K562 (cell line): ENCODE data around the gene ARHGAP22. TPM values are rescaled to one million over a fixed set of nuclear protein-coding genes. Genes with fewer than 3 reads are reported as not detected.
A peak's percentile ranks its signal among the peaks of the same experiment; 100 is the strongest.

ENCODE experiments used
- ATAC-seq: fragments of 200-7000 bp; cut with Tn5 transposase; 3 replicates; pipeline ENCODE4 v1.9.1; 2020; ENCODE audit warnings: moderate library complexity
- BruUV-seq: library from RNA; stranded (reverse); fragments of 400-500 nt; replicated peaks from 2 replicates; lab custom pipeline; 2021; lab: Mats Ljungman, UMichigan
- CTCF ChIA-PET: fragments of 300-600 bp; formaldehyde crosslinking; extraction: SDS; loops from one replicate; lab custom pipeline; 2021; ENCODE audit warnings: low intra/inter-chr PET ratio; lab: Yijun Ruan, JAX
- POLR2A ChIA-PET: fragments of 300-600, 350-650 bp; sonication (Branson Sonifier 250); formaldehyde crosslinking; extraction: SDS; loops from one replicate; lab custom pipeline; 2021; ENCODE audit warnings: antibody characterized with exemption, inconsistent platforms; lab: Yijun Ruan, JAX
- DNase-seq, 4 experiments: peaks; one replicate each; pipeline versions ENCODE4 v3.0.0 to v3.0.0-alpha.2; 2011 to 2018; ENCODE audit warnings: low spot score in 3 of 4, mixed read lengths in 3 of 4; ENCODE audit errors: extremely low read depth in 1 of 4
- FAIRE-seq: peaks from 2 replicates; lab custom pipeline; 2011; peaks lifted over from hg19 to GRCh38; lab: Jason Lieb, UNC
- H2AFZ ChIP-seq: 2 replicates; pipeline ENCODE4 v1.6.0; 2011; ENCODE audit warnings: low read depth, low read length, control low read depth, inconsistent platforms
- H3K27ac ChIP-seq: fragments of 200-600 bp; 3 replicates; pipeline ENCODE4 v1.8.0; 2011; ENCODE audit warnings: low read depth, mild to moderate bottlenecking, control low read depth, inconsistent platforms, low read length, moderate library complexity, mixed read lengths; ENCODE audit errors: extremely low read depth
- H3K27me3 ChIP-seq, 2 experiments: fragments of 300-600 bp in 1 of 2; 2 replicates in 1 of 2; 3 replicates in 1 of 2; pipeline versions ENCODE4 v1.6.0 to v1.8.0; 2011; ENCODE audit warnings: inconsistent platforms in 2 of 2, low read length in 2 of 2, mild to moderate bottlenecking in 1 of 2, mixed read lengths in 1 of 2, moderate library complexity in 1 of 2; ENCODE audit not compliant: control insufficient read depth in 2 of 2, insufficient read depth in 2 of 2
- H3K36me3 ChIP-seq: fragments of 300-600 bp; 3 replicates; pipeline ENCODE4 v1.8.0; 2011; ENCODE audit warnings: mild to moderate bottlenecking, low read length, inconsistent platforms; ENCODE audit not compliant: control insufficient read depth, insufficient read depth
- H3K4me1 ChIP-seq, 2 experiments: fragments of 200-600 bp in 1 of 2; replicated peaks in 1 of 2; 2 replicates in 1 of 2; 3 replicates in 1 of 2; pipeline versions ENCODE4 v1.5.1 to v1.8.0; 2011; ENCODE audit warnings: inconsistent platforms in 2 of 2, low read length in 2 of 2, mild to moderate bottlenecking in 1 of 2, mixed read lengths in 1 of 2, moderate library complexity in 1 of 2; ENCODE audit not compliant: control insufficient read depth in 2 of 2, insufficient read depth in 2 of 2
- H3K4me2 ChIP-seq: 2 replicates; pipeline ENCODE4 v1.6.1; 2011; ENCODE audit warnings: low read length, control low read depth, inconsistent platforms, mixed read lengths; ENCODE audit not compliant: insufficient read depth
- H3K4me3 ChIP-seq: fragments of 200-600 bp; sonication (generic), shearing (Covaris generic); 2 replicates; pipeline ENCODE4 v1.5.1; 2016; ENCODE audit warnings: control low read depth, inconsistent platforms
- H3K79me2 ChIP-seq: fragments of 200-600 bp; 3 replicates; pipeline ENCODE4 v1.8.0; 2011; ENCODE audit warnings: low read length, inconsistent platforms; ENCODE audit not compliant: control insufficient read depth, insufficient read depth
- H3K9ac ChIP-seq, 2 experiments: 2 replicates each; pipeline versions ENCODE4 v1.6.0 to v1.6.1; 2011; ENCODE audit warnings: low read depth in 2 of 2, low read length in 2 of 2, control low read depth in 1 of 2, inconsistent platforms in 1 of 2, mild to moderate bottlenecking in 1 of 2, mixed read lengths in 1 of 2; ENCODE audit not compliant: insufficient read depth in 1 of 2
- H3K9me1 ChIP-seq: one replicate; pipeline ENCODE4 v1.6.0; 2011; ENCODE audit warnings: inconsistent platforms, mild to moderate bottlenecking, low read length, moderate library complexity; ENCODE audit not compliant: control insufficient read depth, insufficient read depth
- H3K9me3 ChIP-seq: replicated peaks from 2 replicates; pipeline ENCODE4 v1.5.1; 2011; ENCODE audit warnings: low read depth, low read length, inconsistent platforms; ENCODE audit not compliant: control insufficient read depth, insufficient read depth
- H4K20me1 ChIP-seq: replicated peaks from 2 replicates; pipeline ENCODE4 v1.6.1; 2011; ENCODE audit warnings: low read length, inconsistent platforms, mixed read lengths; ENCODE audit not compliant: control insufficient read depth, insufficient read depth
- ARID1B ChIP-seq: fragments of 450-650 bp; IDR thresholded peaks from 2 replicates; pipeline ENCODE4 v1.6.1; 2016; ENCODE audit warnings: antibody characterized with exemption, mild to moderate bottlenecking, inconsistent platforms
- HEY1 ChIP-seq: fragments of 250-450 bp; sonication (Bioruptor Pico); IDR thresholded peaks from 2 replicates; pipeline ENCODE4 v1.5.0; 2020; ENCODE audit warnings: mild to moderate bottlenecking, moderate library complexity, borderline replicate concordance
- HNRNPLL ChIP-seq: fragments of 200-400 bp; formaldehyde crosslinking; IDR thresholded peaks from 2 replicates; pipeline ENCODE4 v1.6.1; 2017; ENCODE audit warnings: low read length, low read depth, mild to moderate bottlenecking; ENCODE audit not compliant: poor library complexity, severe bottlenecking
- MCM3 ChIP-seq: fragments of 450-650 bp; IDR thresholded peaks from 2 replicates; pipeline ENCODE4 v1.6.1; 2016
- TARDBP ChIP-seq: fragments of 450-650 bp; IDR thresholded peaks from 2 replicates; pipeline ENCODE4 v1.6.1; 2016
- ZNF282 ChIP-seq: sonication (generic); formaldehyde crosslinking; IDR thresholded peaks from 2 replicates; pipeline ENCODE4 v1.8.1; 2023; ENCODE audit warnings: missing genetic modification reagents
- ZNF311 ChIP-seq: fragments of 250-450 bp; sonication (Bioruptor Pico); IDR thresholded peaks from 2 replicates; pipeline ENCODE4 v1.4.0; 2020; ENCODE audit warnings: mild to moderate bottlenecking, moderate library complexity
- WGBS: fragments of 100-300 bp; shearing (Covaris generic); methylation state at CpG from one replicate; pipeline ENCODE4 v1.1.6; 2016; ENCODE audit warnings: low coverage, mixed read lengths; ENCODE audit not compliant: insufficient coverage; ENCODE audit errors: missing lambda C conversion rate; 5-methylcytosine and 5-hydroxymethylcytosine counted together
- in situ Hi-C: fragments of 300-500 bp; cut with MboI; formaldehyde crosslinking; loops from 4 replicates; pipeline ENCODE4 v1.15.0; 2018; ENCODE audit warnings: inconsistent platforms, mixed read lengths
- intact Hi-C: fragments of 100-400 bp; cut with micrococcal nuclease; formaldehyde crosslinking; loops from 2 replicates; pipeline ENCODE4 v1.14.2; 2022
- polyA plus RNA-seq, 8 experiments: library from polyadenylated mRNA; depleted of rRNA in 4 of 8; stranded (reverse) in 5 of 8; unstranded in 3 of 8; fragments of >200 nt; fragmentation: Nextera tagmentation in 2 of 8; fragmentation: Illumina TruSeq in 1 of 8; extraction: Ambion mirVana in 2 of 8; extraction: Trizol in 1 of 8; gene quantifications; 2 replicates each; pipeline versions ENCODE4 v1.2.1 to v1.2.3, GENCODE V29; 2011 to 2014; ENCODE audit warnings: inconsistent platforms in 1 of 8, missing spikeins in 1 of 8
- total RNA-seq, 7 experiments: library from RNA; depleted of rRNA in 6 of 7; stranded (reverse); fragments of >200 nt in 6 of 7; fragmentation: Illumina TruSeq in 2 of 7; extraction: Trizol in 2 of 7; gene quantifications; 2 replicates each; pipeline versions ENCODE4 v1.2.1 to v1.2.3, GENCODE V29; 2011 to 2021; ENCODE audit warnings: low replicate concordance in 1 of 7
- TF ChIP-seq, protein P1 (sequence below), 2 experiments: IDR thresholded peaks; 2 replicates each; pipeline ENCODE4 v1.6.1; 2011; ENCODE audit warnings: borderline replicate concordance in 1 of 2, control low read depth in 1 of 2, low read depth in 1 of 2, low read length in 1 of 2, mild to moderate bottlenecking in 1 of 2, mixed read lengths in 1 of 2, moderate library complexity in 1 of 2; ENCODE audit not compliant: insufficient read depth in 1 of 2, insufficient read length in 1 of 2, poor library complexity in 1 of 2, severe bottlenecking in 1 of 2; ENCODE audit errors: extremely low read depth in 1 of 2
- TF ChIP-seq, protein P2 (sequence below): fragments of 450-650 bp; IDR thresholded peaks from 2 replicates; pipeline ENCODE4 v1.6.1; 2016
- TF ChIP-seq, protein P3 (sequence below): fragments of 250-450 bp; sonication (Bioruptor Pico); IDR thresholded peaks from 2 replicates; pipeline ENCODE4 v1.9.0; 2021; ENCODE audit warnings: mild to moderate bottlenecking, inconsistent platforms
- TF ChIP-seq, protein P4 (sequence below): sonication (generic); formaldehyde crosslinking; IDR thresholded peaks from 2 replicates; pipeline ENCODE4 v1.8.0; 2022; ENCODE audit warnings: missing genetic modification reagents, mild to moderate bottlenecking, borderline replicate concordance

Gene ARHGAP22
- total and polyA plus RNA-seq, 9 of the 15 experiments (the other 6 are each of a cell fraction or from before 2014, with no cell fraction given), result 1.3 to 28.1 (median 12.7) TPM

DNA sequence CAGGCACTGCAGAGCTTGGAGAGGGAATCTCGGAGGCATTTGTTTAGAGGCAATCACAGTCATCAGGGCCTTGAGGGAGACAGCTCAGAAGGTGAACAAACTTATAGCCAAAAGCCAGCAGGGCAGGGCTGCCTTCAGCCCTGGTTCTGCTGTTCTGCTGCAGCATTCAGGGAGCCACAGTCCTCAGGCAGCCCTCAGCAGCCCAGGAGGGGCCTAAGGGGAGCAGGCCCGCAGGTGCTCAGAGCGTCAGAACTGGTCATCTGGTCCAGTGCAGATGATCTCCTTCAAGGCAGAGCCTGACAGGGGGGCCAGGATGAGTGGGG, 84.7 kb downstream of the ARHGAP22 start (continued):
- TF ChIP-seq, protein P1, sequence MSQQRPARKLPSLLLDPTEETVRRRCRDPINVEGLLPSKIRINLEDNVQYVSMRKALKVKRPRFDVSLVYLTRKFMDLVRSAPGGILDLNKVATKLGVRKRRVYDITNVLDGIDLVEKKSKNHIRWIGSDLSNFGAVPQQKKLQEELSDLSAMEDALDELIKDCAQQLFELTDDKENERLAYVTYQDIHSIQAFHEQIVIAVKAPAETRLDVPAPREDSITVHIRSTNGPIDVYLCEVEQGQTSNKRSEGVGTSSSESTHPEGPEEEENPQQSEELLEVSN (IDR thresholded peaks at IDR 0.05; ENCODE audit: borderline replicate concordance in 1 of 2, extremely low read depth in 1 of 2, insufficient read depth in 1 of 2, insufficient read length in 1 of 2, low read depth in 1 of 2, low read length in 1 of 2, poor library complexity in 1 of 2, severe bottlenecking in 1 of 2), result no peak
- TF ChIP-seq, protein P2, sequence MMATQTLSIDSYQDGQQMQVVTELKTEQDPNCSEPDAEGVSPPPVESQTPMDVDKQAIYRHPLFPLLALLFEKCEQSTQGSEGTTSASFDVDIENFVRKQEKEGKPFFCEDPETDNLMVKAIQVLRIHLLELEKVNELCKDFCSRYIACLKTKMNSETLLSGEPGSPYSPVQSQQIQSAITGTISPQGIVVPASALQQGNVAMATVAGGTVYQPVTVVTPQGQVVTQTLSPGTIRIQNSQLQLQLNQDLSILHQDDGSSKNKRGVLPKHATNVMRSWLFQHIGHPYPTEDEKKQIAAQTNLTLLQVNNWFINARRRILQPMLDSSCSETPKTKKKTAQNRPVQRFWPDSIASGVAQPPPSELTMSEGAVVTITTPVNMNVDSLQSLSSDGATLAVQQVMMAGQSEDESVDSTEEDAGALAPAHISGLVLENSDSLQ, result no peak
- TF ChIP-seq TARDBP (no peak), HEY1 (CRISPR knock-in tag) (no peak), HNRNPLL (no peak), ZNF311 (CRISPR knock-in tag) (no peak), MCM3 (no peak)

DNA sequence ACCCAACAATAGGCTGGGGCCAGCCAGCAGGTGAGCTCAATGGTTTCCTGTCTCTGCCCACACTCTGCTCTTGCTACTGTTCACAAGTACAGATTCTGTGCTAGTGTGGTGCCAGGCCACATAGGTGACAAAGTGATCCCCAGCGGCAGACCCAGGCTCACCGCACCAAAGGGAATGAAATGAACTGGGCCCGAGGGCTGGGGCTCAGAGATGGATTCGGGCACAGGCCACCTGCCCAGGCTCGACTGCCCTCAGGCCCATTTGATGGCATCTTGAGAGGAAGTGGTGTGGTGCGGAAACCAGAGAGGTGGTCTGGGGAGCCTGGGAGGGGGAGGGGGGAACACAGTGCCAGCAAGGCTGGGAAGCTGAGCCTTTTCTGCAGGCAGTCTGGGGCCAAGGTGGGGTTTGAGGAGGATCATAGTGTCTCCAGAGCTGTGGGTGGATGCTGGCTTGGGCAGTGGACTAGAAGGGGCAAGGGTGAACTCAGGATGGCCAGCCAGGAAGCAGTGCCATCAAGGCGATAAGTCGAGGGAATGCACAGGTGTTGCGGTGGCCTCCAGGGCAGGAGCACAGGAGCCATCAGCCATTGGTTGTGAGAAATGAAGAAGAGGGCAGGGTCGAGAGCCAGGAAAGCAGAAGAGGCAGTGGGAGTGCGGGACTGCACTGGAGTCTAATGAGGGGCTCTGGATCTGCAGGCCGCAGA, 85.2 kb downstream of the ARHGAP22 start:
- H3K27ac ChIP-seq, result no peak overlapping the region
- no peaks in the 10 kb centered on the region for H3K9me1 ChIP-seq
- 84% methylated on average over 11 of the region's 12 CpGs for WGBS
- no peak for FAIRE-seq
- CTCF ChIA-PET, result no interaction called here
- BruUV-seq, result no TSS peak
- intact Hi-C loops, result no loop called here
- H3K4me1 ChIP-seq, result peaks cover 11 to 53% of the 10 kb centered on the region in 2 experiments; a peak in 3 of 5 replicates
- H4K20me1 ChIP-seq, result no peaks in the 10 kb centered on the region
- no peak overlapping the region for H2AFZ ChIP-seq
- no peak for TF ChIP-seq ARID1B
- TF ChIP-seq, protein P3, sequence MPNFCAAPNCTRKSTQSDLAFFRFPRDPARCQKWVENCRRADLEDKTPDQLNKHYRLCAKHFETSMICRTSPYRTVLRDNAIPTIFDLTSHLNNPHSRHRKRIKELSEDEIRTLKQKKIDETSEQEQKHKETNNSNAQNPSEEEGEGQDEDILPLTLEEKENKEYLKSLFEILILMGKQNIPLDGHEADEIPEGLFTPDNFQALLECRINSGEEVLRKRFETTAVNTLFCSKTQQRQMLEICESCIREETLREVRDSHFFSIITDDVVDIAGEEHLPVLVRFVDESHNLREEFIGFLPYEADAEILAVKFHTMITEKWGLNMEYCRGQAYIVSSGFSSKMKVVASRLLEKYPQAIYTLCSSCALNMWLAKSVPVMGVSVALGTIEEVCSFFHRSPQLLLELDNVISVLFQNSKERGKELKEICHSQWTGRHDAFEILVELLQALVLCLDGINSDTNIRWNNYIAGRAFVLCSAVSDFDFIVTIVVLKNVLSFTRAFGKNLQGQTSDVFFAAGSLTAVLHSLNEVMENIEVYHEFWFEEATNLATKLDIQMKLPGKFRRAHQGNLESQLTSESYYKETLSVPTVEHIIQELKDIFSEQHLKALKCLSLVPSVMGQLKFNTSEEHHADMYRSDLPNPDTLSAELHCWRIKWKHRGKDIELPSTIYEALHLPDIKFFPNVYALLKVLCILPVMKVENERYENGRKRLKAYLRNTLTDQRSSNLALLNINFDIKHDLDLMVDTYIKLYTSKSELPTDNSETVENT (CRISPR knock-in tag), result no peak
- TF ChIP-seq, protein P4, sequence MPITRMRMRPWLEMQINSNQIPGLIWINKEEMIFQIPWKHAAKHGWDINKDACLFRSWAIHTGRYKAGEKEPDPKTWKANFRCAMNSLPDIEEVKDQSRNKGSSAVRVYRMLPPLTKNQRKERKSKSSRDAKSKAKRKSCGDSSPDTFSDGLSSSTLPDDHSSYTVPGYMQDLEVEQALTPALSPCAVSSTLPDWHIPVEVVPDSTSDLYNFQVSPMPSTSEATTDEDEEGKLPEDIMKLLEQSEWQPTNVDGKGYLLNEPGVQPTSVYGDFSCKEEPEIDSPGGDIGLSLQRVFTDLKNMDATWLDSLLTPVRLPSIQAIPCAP (CRISPR knock-in tag), result no peak
- no peak for TF ChIP-seq ZNF282
- TF ChIP-seq, all 486 proteins: peak for 0
- Histone ChIP-seq H3K9me3 (no peaks in the 10 kb centered on the region; the same call in 1 of the 2 replicates), H3K4me3 (no peak overlapping the region), H3K4me2 (no peak overlapping the region), H3K36me3 (peaks cover 9% of the 10 kb centered on the region; the same call in 1 of the 3 replicates), H3K79me2 (peaks cover 91% of the 10 kb centered on the region), H3K9ac (peak overlapping the region in 1 of 2 experiments; percentile 77; a peak in 2 of 4 replicates), H3K27me3 (no peaks in the 10 kb centered on the region)
- DNase-seq (no peak), ATAC-seq (no peak)
- in situ Hi-C loops, result no loop called here
- POLR2A ChIA-PET, result interaction anchor here (0.6 to 1.2 kb wide), 3 partner anchors 12 to 33 kb away, joined by 3 to 4 read pairs (median 3); no protein-coding TSS in a partner anchor
